Esophagus muscularis mucosa (tissue), 4 donors: ENCODE measurements around the gene UPB1. TPM values are rescaled to one million over a fixed set of nuclear protein-coding genes. Genes with fewer than 3 reads are reported as not detected.

Experiments
- DNase-seq: peaks from one replicate; pipeline ENCODE4 v3.0.0-alpha.2; 2017; ENCODE audit errors: extremely low spot score
- H3K27ac ChIP-seq, 4 donors: fragments of 200-600 bp; sonication (generic); replicated peaks in 1 of 4; 1 replicate in 3 of 4; 2 replicates in 1 of 4; pipeline ENCODE4 v1.5.1; 2016 to 2019; ENCODE audit warnings: mild to moderate bottlenecking in 1 of 4
- H3K27me3 ChIP-seq, 4 donors: fragments of 200-600 bp; sonication (generic); one replicate each; pipeline versions ENCODE4 v1.5.1 to v1.6.0; 2016 to 2019
- H3K36me3 ChIP-seq, 4 donors: fragments of 200-600 bp; sonication (generic); one replicate each; pipeline ENCODE4 v1.5.1; 2016 to 2019
- H3K4me1 ChIP-seq, 4 donors: fragments of 200-600 bp; sonication (generic); one replicate each; pipeline ENCODE4 v1.5.1; 2016 to 2019
- H3K4me3 ChIP-seq, 4 donors: fragments of 200-600 bp; sonication (generic); 1 replicate in 2 of 4; 2 replicates in 2 of 4; pipeline ENCODE4 v1.5.1; 2016 to 2019; ENCODE audit warnings: mild to moderate bottlenecking in 4 of 4, moderate library complexity in 1 of 4
- H3K9me3 ChIP-seq, 4 donors: fragments of 200-600 bp; sonication (generic); 1 replicate in 3 of 4; 2 replicates in 1 of 4; pipeline ENCODE4 v1.5.1; 2016 to 2019
- CTCF ChIP-seq, 3 experiments: fragments of 200-600 bp in 2 of 3; fragments of 450-650 bp in 1 of 3; sonication (generic) in 2 of 3; IDR thresholded peaks; one replicate each; pipeline ENCODE4 v1.5.1; 2017 to 2019; ENCODE audit warnings: antibody characterized with exemption in 3 of 3, mild to moderate bottlenecking in 2 of 3, moderate library complexity in 1 of 3
- EP300 ChIP-seq: sonication (generic); formaldehyde crosslinking; IDR thresholded peaks from one replicate; pipeline ENCODE4 v1.6.1; 2017; ENCODE audit warnings: antibody characterized with exemption
- POLR2A ChIP-seq: fragments of 450-650 bp; IDR thresholded peaks from one replicate; pipeline ENCODE4 v1.6.1; 2017; ENCODE audit warnings: antibody characterized with exemption, moderate library complexity, mild to moderate bottlenecking, low read depth
- POLR2AphosphoS5 ChIP-seq, 2 donors: sonication (generic); formaldehyde crosslinking; IDR thresholded peaks; one replicate each; pipeline ENCODE4 v1.6.1; 2017; ENCODE audit warnings: antibody characterized with exemption in 2 of 2
- WGBS: methylation state at CpG from one replicate; pipeline ENCODE4 v1.1.5; 2018; 5-methylcytosine and 5-hydroxymethylcytosine counted together
- intact Hi-C: fragments of 100-400 bp; cut with DNase I; formaldehyde crosslinking; loops from one replicate; pipeline ENCODE4 v1.15.1; 2023
- total RNA-seq, 4 donors: library from RNA; depleted of rRNA; stranded (reverse); fragments of >200 nt; gene quantifications; one replicate each; pipeline versions ENCODE4 v1.1.0 to v1.2.1, GENCODE V29; 2016

Gene UPB1
- total RNA-seq, 4 donors from 2014 or later: 0.29 to 0.83 (median 0.33) TPM

- no peaks in the 10 kb centered on the region for H3K9me3 ChIP-seq
- no peak overlapping the region for H3K4me3 ChIP-seq
- DNase-seq: no peak
- H3K27ac ChIP-seq: no peak overlapping the region
- H3K4me1 ChIP-seq: peaks cover 12 to 17% (median 13%) of the 10 kb centered on the region in 4 donors
- H3K27me3 ChIP-seq: no peaks in the 10 kb centered on the region
- intact Hi-C loops: no loop called here
- TF ChIP-seq POLR2AphosphoS5 (IDR thresholded peaks at IDR 0.05) (no peak), POLR2A (no peak), CTCF (IDR thresholded peaks at IDR 0.05) (no peak), EP300 (no peak)
- no peaks in the 10 kb centered on the region for H3K36me3 ChIP-seq
These were observed 44.0 kb upstream of the UPB1 start for GRCh38 chr22:24451162-24451561.

DNA sequence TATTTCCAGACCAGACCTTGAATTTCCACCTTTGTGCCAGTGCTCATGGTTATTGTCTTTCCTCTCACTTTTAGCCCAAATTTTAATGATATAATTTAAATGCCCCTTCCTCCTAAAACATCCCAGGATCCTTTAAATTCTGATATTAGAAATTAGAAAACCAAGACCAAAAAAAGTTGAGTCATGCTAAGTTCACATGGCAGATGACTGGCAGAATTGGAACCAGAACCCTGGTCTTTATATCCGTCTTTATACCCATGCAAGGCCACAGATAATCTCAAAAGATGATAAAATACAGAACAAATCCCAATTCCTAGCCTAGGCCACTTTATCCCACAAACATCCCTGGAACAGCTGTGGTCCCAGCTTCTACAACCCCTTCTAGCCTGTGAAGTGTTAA is 41.3 kb upstream of the UPB1 start:
- 100% methylated on average over 1 of the region's 1 CpG for WGBS
- no peak for TF ChIP-seq CTCF (IDR thresholded peaks at IDR 0.05)
- TF ChIP-seq EP300: no peak
- TF ChIP-seq POLR2A: no peak
- no peak for TF ChIP-seq POLR2AphosphoS5 (IDR thresholded peaks at IDR 0.05)
- H3K9me3 ChIP-seq: no peaks in the 10 kb centered on the region
- H3K4me3 ChIP-seq: no peak overlapping the region
- H3K27ac ChIP-seq: no peak overlapping the region
- intact Hi-C loops: no loop called here
- no peak for DNase-seq
- no peaks in the 10 kb centered on the region for H3K36me3 ChIP-seq
- H3K4me1 ChIP-seq: peaks cover 12 to 18% (median 15%) of the 10 kb centered on the region in 4 donors
- H3K27me3 ChIP-seq: no peaks in the 10 kb centered on the region

- 75% methylated on average over 4 of the region's 4 CpGs for WGBS
- H3K4me1 ChIP-seq: peaks cover 12 to 21% (median 15%) of the 10 kb centered on the region in 4 donors
- H3K4me3 ChIP-seq: no peak overlapping the region
- intact Hi-C loops: no loop called here
- H3K9me3 ChIP-seq: no peaks in the 10 kb centered on the region
- no peaks in the 10 kb centered on the region for H3K27me3 ChIP-seq
- H3K36me3 ChIP-seq: no peaks in the 10 kb centered on the region
- H3K27ac ChIP-seq: no peak overlapping the region
- TF ChIP-seq POLR2AphosphoS5 (IDR thresholded peaks at IDR 0.05): no peak
- DNase-seq: no peak
These were observed 40.1 kb upstream of the UPB1 start for GRCh38 chr22:24455039-24455438.

DNA sequence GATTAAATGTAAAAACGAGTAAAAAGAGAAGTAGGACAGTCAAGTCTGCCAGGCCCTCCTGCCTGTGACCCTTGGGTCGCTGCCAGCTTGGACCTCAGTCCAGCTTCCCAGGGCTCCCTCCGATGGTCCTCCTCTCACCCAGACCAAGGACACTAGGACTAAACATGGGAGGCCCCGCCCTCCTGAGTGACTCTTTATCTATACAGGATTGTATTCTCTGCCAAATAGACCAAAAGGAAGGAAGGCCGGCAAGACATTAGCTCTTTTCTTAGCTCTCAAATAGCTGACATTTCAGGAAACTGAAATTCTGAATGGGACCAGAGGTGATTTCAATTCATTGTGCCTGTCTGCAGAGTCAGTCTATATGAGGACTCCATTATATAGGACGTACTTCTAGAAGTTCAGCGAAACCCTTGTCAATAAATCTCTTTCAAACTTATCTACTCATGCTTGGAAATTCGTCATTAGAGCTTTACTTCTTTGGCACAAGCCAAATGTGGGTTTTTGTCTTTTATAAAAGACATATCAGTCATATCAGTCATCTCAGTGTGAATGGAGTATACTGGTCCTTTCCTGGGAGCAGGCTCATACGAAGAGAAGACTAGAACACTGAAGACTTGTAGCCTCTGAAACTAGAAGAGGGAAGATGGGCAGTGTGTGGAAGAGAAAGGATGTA is 39.2 kb upstream of the UPB1 start:
- Histone ChIP-seq H3K9me3 (no peaks in the 10 kb centered on the region), H3K4me3 (no peak overlapping the region), H3K4me1 (peaks cover 12 to 24% (median 19%) of the 10 kb centered on the region in 4 donors), H3K27ac (no peak overlapping the region), H3K27me3 (no peaks in the 10 kb centered on the region), H3K36me3 (no peaks in the 10 kb centered on the region)
- TF ChIP-seq EP300: no peak
- TF ChIP-seq POLR2AphosphoS5 (IDR thresholded peaks at IDR 0.05): no peak
- no peak for TF ChIP-seq CTCF (IDR thresholded peaks at IDR 0.05)
- no peak for TF ChIP-seq POLR2A
- 58% methylated on average over 9 of the region's 9 CpGs for WGBS
- intact Hi-C loops: no loop called here
- DNase-seq: no peak

DNA sequence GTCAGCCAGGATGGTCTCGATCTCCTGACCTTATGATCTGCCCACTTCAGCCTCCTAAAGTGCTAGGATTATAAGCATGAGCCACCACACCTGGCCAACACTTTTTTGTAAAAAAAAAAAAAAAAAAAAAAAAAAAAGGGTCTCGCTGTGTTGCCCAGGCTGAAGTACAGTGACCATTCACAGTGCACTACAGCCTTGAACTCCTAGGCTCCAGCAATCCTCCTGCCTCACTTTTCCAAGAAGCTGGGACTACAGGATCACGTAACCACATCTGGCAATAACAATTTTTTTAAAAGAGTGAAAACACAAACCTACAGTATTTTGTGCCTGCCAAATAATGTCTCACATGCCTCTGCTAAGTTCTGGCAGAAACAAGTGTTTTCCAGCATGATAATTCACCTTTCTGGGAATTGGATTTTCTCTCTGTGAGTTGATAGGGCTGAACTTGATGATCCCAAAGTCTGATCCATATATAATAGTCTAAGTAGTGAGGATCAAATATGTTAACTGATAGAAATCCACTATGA is 37.2 kb upstream of the UPB1 start:
- DNase-seq: no peak
- H3K4me1 ChIP-seq: peaks cover 12 to 26% (median 20%) of the 10 kb centered on the region in 4 donors
- TF ChIP-seq POLR2AphosphoS5 (IDR thresholded peaks at IDR 0.05) (no peak), EP300 (no peak), CTCF (IDR thresholded peaks at IDR 0.05) (no peak), POLR2A (no peak)
- no peaks in the 10 kb centered on the region for H3K9me3 ChIP-seq
- no peak overlapping the region for H3K4me3 ChIP-seq
- H3K36me3 ChIP-seq: no peaks in the 10 kb centered on the region
- no peaks in the 10 kb centered on the region for H3K27me3 ChIP-seq
- no peak overlapping the region for H3K27ac ChIP-seq
- 92% methylated on average over 3 of the region's 3 CpGs for WGBS
- intact Hi-C loops: no loop called here
